Osteoblast (primary cell): ENCODE data around the gene ASXL3. TPM values are rescaled to one million over a fixed set of nuclear protein-coding genes. Genes with fewer than 3 reads are reported as not detected.

Experiments
- DNase-seq: peaks from one replicate; pipeline ENCODE4 v3.0.0; 2011; ENCODE audit warnings: low spot score, mixed read lengths; ENCODE audit not compliant: insufficient read length; ENCODE audit errors: missing footprints
- H2AFZ ChIP-seq: 2 replicates; pipeline ENCODE4 v1.6.0; 2011; ENCODE audit warnings: mild to moderate bottlenecking, low read length
- H3K27ac ChIP-seq: 2 replicates; pipeline ENCODE4 v1.5.1; 2011; ENCODE audit warnings: mild to moderate bottlenecking, low read depth, low read length, moderate library complexity
- H3K27me3 ChIP-seq: 2 replicates; pipeline ENCODE4 v1.6.0; 2012; ENCODE audit warnings: mild to moderate bottlenecking, control low read depth, inconsistent platforms, low read length, moderate library complexity; ENCODE audit not compliant: insufficient read depth
- H3K36me3 ChIP-seq: 2 replicates; pipeline ENCODE4 v1.5.1; 2011; ENCODE audit warnings: mild to moderate bottlenecking, low read length, control low read depth, moderate library complexity; ENCODE audit not compliant: insufficient read depth
- H3K4me1 ChIP-seq: 2 replicates; pipeline ENCODE4 v1.5.1; 2011; ENCODE audit warnings: mild to moderate bottlenecking, low read length, control low read depth, moderate library complexity; ENCODE audit not compliant: insufficient read depth
- H3K4me2 ChIP-seq: 2 replicates; pipeline ENCODE4 v1.6.0; 2011; ENCODE audit warnings: mild to moderate bottlenecking, low read length; ENCODE audit not compliant: insufficient read depth
- H3K4me3 ChIP-seq: fragments of 200-600 bp; sonication (generic); 3 replicates; pipeline ENCODE4 v1.5.1; 2012; ENCODE audit warnings: mild to moderate bottlenecking, low read length, inconsistent platforms; ENCODE audit not compliant: insufficient read depth
- H3K79me2 ChIP-seq: 2 replicates; pipeline ENCODE4 v1.6.0; 2012; ENCODE audit warnings: mild to moderate bottlenecking, low read length, control low read depth, inconsistent platforms; ENCODE audit not compliant: insufficient read depth
- H3K9me3 ChIP-seq: 2 replicates; pipeline ENCODE4 v1.5.1; 2011; ENCODE audit warnings: low read depth, low read length, control low read depth
- H4K20me1 ChIP-seq: 2 replicates; pipeline ENCODE4 v1.6.0; 2012; ENCODE audit warnings: mild to moderate bottlenecking, low read length, control low read depth; ENCODE audit not compliant: insufficient read depth
- total RNA-seq: library from RNA; depleted of rRNA; stranded (reverse); fragments of >200 nt; gene quantifications from 2 replicates; pipeline ENCODE4 v1.2.3, GENCODE V29; 2012
- TF ChIP-seq, protein P1 (sequence below): IDR thresholded peaks from 2 replicates; pipeline ENCODE4 v1.5.1; 2011; ENCODE audit warnings: mild to moderate bottlenecking, low read depth, low read length, moderate library complexity; ENCODE audit errors: extremely low read depth

The ASXL3 gene
- total RNA-seq, 1 donor = not detected

GRCh38 chr18:33733376-33733775 is 155.4 kb downstream of the ASXL3 start:
- Histone ChIP-seq H3K4me2 (no peak overlapping the region), H3K4me3 (no peak overlapping the region), H3K9me3 (no peaks in the 10 kb centered on the region), H4K20me1 (no peaks in the 10 kb centered on the region), H3K4me1 (no peaks in the 10 kb centered on the region), H3K27ac (no peak overlapping the region), H3K27me3 (no peaks in the 10 kb centered on the region), H2AFZ (no peak overlapping the region), H3K79me2 (no peaks in the 10 kb centered on the region), H3K36me3 (no peaks in the 10 kb centered on the region)
- TF ChIP-seq, protein P1, sequence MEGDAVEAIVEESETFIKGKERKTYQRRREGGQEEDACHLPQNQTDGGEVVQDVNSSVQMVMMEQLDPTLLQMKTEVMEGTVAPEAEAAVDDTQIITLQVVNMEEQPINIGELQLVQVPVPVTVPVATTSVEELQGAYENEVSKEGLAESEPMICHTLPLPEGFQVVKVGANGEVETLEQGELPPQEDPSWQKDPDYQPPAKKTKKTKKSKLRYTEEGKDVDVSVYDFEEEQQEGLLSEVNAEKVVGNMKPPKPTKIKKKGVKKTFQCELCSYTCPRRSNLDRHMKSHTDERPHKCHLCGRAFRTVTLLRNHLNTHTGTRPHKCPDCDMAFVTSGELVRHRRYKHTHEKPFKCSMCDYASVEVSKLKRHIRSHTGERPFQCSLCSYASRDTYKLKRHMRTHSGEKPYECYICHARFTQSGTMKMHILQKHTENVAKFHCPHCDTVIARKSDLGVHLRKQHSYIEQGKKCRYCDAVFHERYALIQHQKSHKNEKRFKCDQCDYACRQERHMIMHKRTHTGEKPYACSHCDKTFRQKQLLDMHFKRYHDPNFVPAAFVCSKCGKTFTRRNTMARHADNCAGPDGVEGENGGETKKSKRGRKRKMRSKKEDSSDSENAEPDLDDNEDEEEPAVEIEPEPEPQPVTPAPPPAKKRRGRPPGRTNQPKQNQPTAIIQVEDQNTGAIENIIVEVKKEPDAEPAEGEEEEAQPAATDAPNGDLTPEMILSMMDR = no peak
- DNase-seq = no peak

- no peaks in the 10 kb centered on the region for H4K20me1 ChIP-seq
- H3K79me2 ChIP-seq = no peaks in the 10 kb centered on the region
- no peak overlapping the region for H3K27ac ChIP-seq
- H3K27me3 ChIP-seq = no peaks in the 10 kb centered on the region
- H3K36me3 ChIP-seq = no peaks in the 10 kb centered on the region
- H3K9me3 ChIP-seq = no peaks in the 10 kb centered on the region
- no peak overlapping the region for H3K4me2 ChIP-seq
- H3K4me3 ChIP-seq = no peak overlapping the region
- no peaks in the 10 kb centered on the region for H3K4me1 ChIP-seq
- no peak overlapping the region for H2AFZ ChIP-seq
- TF ChIP-seq, protein P1 = no peak
- DNase-seq = no peak
Measured at GRCh38 chr18:33735428-33735827, 157.4 kb downstream of the ASXL3 start.

GRCh38 chr18:33741760-33742159 is 163.7 kb downstream of the ASXL3 start:
- H3K4me1 ChIP-seq = no peaks in the 10 kb centered on the region
- H3K27me3 ChIP-seq = no peaks in the 10 kb centered on the region
- no peak overlapping the region for H3K4me2 ChIP-seq
- H2AFZ ChIP-seq = no peak overlapping the region
- no peak for DNase-seq
- H3K79me2 ChIP-seq = no peaks in the 10 kb centered on the region
- H3K9me3 ChIP-seq = no peaks in the 10 kb centered on the region
- no peak overlapping the region for H3K4me3 ChIP-seq
- H3K36me3 ChIP-seq = no peaks in the 10 kb centered on the region
- no peaks in the 10 kb centered on the region for H4K20me1 ChIP-seq
- TF ChIP-seq, protein P1 = no peak
- H3K27ac ChIP-seq = no peak overlapping the region

GRCh38 chr18:33744032-33744697 is 166.1 kb downstream of the ASXL3 start:
- Histone ChIP-seq H3K36me3 (no peaks in the 10 kb centered on the region), H3K27ac (no peak overlapping the region), H4K20me1 (no peaks in the 10 kb centered on the region), H3K4me3 (no peak overlapping the region), H3K4me2 (no peak overlapping the region), H3K27me3 (no peaks in the 10 kb centered on the region), H2AFZ (no peak overlapping the region), H3K4me1 (no peaks in the 10 kb centered on the region), H3K79me2 (no peaks in the 10 kb centered on the region), H3K9me3 (no peaks in the 10 kb centered on the region)
- no peak for DNase-seq
- TF ChIP-seq, protein P1 = no peak
